GM12878 (cell line): ENCODE measurements around the gene SPATA20.

ENCODE experiments used
- ASH2L ChIP-seq: fragments of 300-600, 200-600 bp; sonication (generic); IDR thresholded peaks from 2 replicates; pipeline ENCODE4 v1.6.1; 2017; ENCODE audit warnings: low read depth, mild to moderate bottlenecking, borderline replicate concordance
- CREM ChIP-seq: IDR thresholded peaks from 2 replicates; pipeline ENCODE4 v1.6.1; 2014; ENCODE audit warnings: antibody characterized with exemption, low read depth
- EGR1 ChIP-seq, 2 experiments: IDR thresholded peaks; 1 replicate in 1 of 2; 2 replicates in 1 of 2; pipeline ENCODE4 v1.6.1; 2011 to 2012; ENCODE audit warnings: low read depth in 2 of 2, low read length in 2 of 2, borderline replicate concordance in 1 of 2, mild to moderate bottlenecking in 1 of 2, moderate library complexity in 1 of 2
- EP300 ChIP-seq, 2 experiments: fragments of 150-350 bp in 1 of 2; IDR thresholded peaks; 2 replicates each; pipeline ENCODE4 v1.6.1; 2011 to 2012; ENCODE audit warnings: low read depth in 2 of 2, low read length in 2 of 2, borderline replicate concordance in 1 of 2, improper control_type of control experiment in 1 of 2, inconsistent platforms in 1 of 2; ENCODE audit not compliant: control insufficient read depth in 1 of 2
- FOS ChIP-seq: IDR thresholded peaks from 3 replicates; pipeline ENCODE4 v1.6.1; 2011; ENCODE audit warnings: borderline replicate concordance; ENCODE audit not compliant: insufficient read length; ENCODE audit errors: extremely low read depth
- JUNB ChIP-seq: IDR thresholded peaks from 2 replicates; pipeline ENCODE4 v1.6.1; 2016; ENCODE audit warnings: antibody characterized with exemption, mild to moderate bottlenecking
- ZNF274 ChIP-seq: IDR thresholded peaks from one replicate; pipeline ENCODE4 v1.8.0; 2011; ENCODE audit not compliant: insufficient read length, insufficient read depth
- TF ChIP-seq, protein P1 (sequence below): fragments of 450-650 bp; IDR thresholded peaks from 2 replicates; pipeline ENCODE4 v1.6.1; 2017; ENCODE audit warnings: mild to moderate bottlenecking, moderate library complexity
- TF ChIP-seq, protein P2 (sequence below), 3 experiments: IDR thresholded peaks in 2 of 3; conservative IDR thresholded peaks in 1 of 3; 2 replicates each; pipeline ENCODE4 v1.5.1; 2011; ENCODE audit warnings: low read depth in 3 of 3, low read length in 3 of 3, mild to moderate bottlenecking in 3 of 3, control low read depth in 2 of 3, moderate library complexity in 2 of 3, inconsistent platforms in 1 of 3, mixed read lengths in 1 of 3; ENCODE audit not compliant: control insufficient read depth in 2 of 3, insufficient read depth in 1 of 3; ENCODE audit errors: extremely low read depth in 1 of 3
- TF ChIP-seq, protein P3 (sequence below): IDR thresholded peaks from 2 replicates; pipeline ENCODE4 v1.6.1; 2011; ENCODE audit warnings: low read depth, low read length, improper control_type of control experiment, borderline replicate concordance

DNA sequence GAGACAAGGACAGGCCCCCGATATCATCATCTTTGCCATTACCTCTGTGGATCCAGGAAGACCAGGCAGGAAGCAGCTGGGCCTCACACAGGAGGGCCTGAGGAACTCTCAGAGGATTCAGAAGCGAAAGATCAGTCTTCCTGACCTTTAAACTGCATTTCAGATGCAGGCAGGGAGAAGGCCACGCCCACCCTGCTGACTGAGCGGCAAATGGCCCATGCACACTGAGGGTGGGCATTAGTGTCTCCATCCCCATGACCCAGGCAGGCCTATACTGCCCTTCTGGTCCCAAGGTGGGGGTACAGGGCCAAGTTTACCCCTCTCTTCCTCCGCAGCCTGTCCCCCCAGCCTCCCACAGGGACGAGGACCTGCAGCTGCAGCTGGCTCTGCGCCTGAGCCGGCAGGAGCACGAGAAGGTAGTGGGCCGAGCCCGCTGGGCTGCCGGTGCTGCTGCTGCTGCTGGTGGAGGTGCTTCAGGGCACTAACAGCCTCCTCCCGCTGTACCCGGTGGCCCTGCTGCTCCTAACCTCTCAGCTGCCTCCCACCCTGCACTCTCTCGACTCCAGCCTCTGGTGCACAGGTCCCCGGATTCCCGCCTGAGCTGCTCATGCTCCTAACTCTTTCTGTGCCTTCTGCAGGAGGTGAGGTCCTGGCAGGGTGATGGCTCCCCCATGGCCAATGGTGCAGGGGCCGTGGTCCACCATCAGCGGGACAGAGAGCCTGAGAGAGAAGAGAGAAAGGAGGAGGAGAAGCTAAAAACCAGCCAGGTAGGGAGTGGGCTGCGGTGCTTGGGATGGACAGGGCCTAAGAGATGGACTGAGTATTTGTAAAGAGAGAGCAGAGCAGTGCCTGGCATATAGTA, 8.2 kb upstream of the SPATA20 start:
- TF ChIP-seq, protein P1, sequence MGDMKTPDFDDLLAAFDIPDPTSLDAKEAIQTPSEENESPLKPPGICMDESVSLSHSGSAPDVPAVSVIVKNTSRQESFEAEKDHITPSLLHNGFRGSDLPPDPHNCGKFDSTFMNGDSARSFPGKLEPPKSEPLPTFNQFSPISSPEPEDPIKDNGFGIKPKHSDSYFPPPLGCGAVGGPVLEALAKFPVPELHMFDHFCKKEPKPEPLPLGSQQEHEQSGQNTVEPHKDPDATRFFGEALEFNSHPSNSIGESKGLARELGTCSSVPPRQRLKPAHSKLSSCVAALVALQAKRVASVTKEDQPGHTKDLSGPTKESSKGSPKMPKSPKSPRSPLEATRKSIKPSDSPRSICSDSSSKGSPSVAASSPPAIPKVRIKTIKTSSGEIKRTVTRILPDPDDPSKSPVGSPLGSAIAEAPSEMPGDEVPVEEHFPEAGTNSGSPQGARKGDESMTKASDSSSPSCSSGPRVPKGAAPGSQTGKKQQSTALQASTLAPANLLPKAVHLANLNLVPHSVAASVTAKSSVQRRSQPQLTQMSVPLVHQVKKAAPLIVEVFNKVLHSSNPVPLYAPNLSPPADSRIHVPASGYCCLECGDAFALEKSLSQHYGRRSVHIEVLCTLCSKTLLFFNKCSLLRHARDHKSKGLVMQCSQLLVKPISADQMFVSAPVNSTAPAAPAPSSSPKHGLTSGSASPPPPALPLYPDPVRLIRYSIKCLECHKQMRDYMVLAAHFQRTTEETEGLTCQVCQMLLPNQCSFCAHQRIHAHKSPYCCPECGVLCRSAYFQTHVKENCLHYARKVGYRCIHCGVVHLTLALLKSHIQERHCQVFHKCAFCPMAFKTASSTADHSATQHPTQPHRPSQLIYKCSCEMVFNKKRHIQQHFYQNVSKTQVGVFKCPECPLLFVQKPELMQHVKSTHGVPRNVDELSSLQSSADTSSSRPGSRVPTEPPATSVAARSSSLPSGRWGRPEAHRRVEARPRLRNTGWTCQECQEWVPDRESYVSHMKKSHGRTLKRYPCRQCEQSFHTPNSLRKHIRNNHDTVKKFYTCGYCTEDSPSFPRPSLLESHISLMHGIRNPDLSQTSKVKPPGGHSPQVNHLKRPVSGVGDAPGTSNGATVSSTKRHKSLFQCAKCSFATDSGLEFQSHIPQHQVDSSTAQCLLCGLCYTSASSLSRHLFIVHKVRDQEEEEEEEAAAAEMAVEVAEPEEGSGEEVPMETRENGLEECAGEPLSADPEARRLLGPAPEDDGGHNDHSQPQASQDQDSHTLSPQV, result no peak
- no peak for TF ChIP-seq ZNF274
- TF ChIP-seq, protein P2, sequence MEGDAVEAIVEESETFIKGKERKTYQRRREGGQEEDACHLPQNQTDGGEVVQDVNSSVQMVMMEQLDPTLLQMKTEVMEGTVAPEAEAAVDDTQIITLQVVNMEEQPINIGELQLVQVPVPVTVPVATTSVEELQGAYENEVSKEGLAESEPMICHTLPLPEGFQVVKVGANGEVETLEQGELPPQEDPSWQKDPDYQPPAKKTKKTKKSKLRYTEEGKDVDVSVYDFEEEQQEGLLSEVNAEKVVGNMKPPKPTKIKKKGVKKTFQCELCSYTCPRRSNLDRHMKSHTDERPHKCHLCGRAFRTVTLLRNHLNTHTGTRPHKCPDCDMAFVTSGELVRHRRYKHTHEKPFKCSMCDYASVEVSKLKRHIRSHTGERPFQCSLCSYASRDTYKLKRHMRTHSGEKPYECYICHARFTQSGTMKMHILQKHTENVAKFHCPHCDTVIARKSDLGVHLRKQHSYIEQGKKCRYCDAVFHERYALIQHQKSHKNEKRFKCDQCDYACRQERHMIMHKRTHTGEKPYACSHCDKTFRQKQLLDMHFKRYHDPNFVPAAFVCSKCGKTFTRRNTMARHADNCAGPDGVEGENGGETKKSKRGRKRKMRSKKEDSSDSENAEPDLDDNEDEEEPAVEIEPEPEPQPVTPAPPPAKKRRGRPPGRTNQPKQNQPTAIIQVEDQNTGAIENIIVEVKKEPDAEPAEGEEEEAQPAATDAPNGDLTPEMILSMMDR (IDR thresholded peaks at IDR 0.05 in 2 of 3, conservative IDR thresholded peaks at IDR 0.05 in 1 of 3; ENCODE audit: control insufficient read depth in 2 of 3, extremely low read depth in 1 of 3, insufficient read depth in 1 of 3, low read depth in 3 of 3, low read length in 3 of 3), result no peak
- TF ChIP-seq CREM, result no peak
- no peak for TF ChIP-seq FOS
- TF ChIP-seq, protein P3, sequence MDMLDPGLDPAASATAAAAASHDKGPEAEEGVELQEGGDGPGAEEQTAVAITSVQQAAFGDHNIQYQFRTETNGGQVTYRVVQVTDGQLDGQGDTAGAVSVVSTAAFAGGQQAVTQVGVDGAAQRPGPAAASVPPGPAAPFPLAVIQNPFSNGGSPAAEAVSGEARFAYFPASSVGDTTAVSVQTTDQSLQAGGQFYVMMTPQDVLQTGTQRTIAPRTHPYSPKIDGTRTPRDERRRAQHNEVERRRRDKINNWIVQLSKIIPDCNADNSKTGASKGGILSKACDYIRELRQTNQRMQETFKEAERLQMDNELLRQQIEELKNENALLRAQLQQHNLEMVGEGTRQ, result no peak
- no peak for TF ChIP-seq JUNB
- no peak for TF ChIP-seq EP300 (IDR thresholded peaks at IDR 0.05; ENCODE audit: borderline replicate concordance in 1 of 2, control insufficient read depth in 1 of 2, low read depth in 2 of 2, low read length in 2 of 2)
- no peak for TF ChIP-seq EGR1 (IDR thresholded peaks at IDR 0.05; ENCODE audit: borderline replicate concordance in 1 of 2, low read depth in 2 of 2, low read length in 2 of 2)
- no peak for TF ChIP-seq ASH2L
